HCT116 (cell line): ENCODE measurements around the gene ADAMTS14. TPM values are rescaled to one million over a fixed set of nuclear protein-coding genes. Genes with fewer than 3 reads are reported as not detected.

Source experiments
- ATAC-seq: fragments of 200-7000 bp; cut with Tn5 transposase; 2 replicates; pipeline ENCODE4 v1.9.1; 2020; ENCODE audit warnings: mild to moderate bottlenecking, moderate library complexity
- BruUV-seq: library from RNA; stranded (reverse); fragments of 400-500 nt; replicated peaks from 2 replicates; lab custom pipeline; 2021; lab: Mats Ljungman, UMichigan
- CTCF ChIA-PET: fragments of 300-600 bp; sonication (Branson Sonifier 250); formaldehyde crosslinking; loops from one replicate; lab custom pipeline; 2021; ENCODE audit warnings: antibody characterized with exemption; lab: Charles Lee
- POLR2A ChIA-PET: fragments of 300-600, 350-600 bp; sonication (Branson Sonifier 250); formaldehyde crosslinking; loops from one replicate; lab custom pipeline; 2021; ENCODE audit warnings: antibody characterized with exemption; lab: Charles Lee
- RAD21 ChIA-PET, 2 experiments: fragments of 300-600 bp; sonication (Branson Sonifier 250); formaldehyde crosslinking; loops; one replicate each; lab custom pipeline; 2023; ENCODE audit warnings: low total read pairs in 2 of 2; ENCODE audit not compliant: uncharacterized antibody in 2 of 2, unreplicated experiment in 2 of 2, low non-redundant PET in 1 of 2; lab: Charles Lee
- DNase-seq: peaks from one replicate; pipeline ENCODE4 v3.0.0-alpha.2; 2010; ENCODE audit warnings: low read depth, low spot score
- H2AFZ ChIP-seq: fragments of 200-600 bp; shearing (Covaris generic), sonication (generic); 2 replicates; pipeline ENCODE4 v1.6.1; 2017; ENCODE audit warnings: low read depth, mixed run types, mixed read lengths, antibody characterized with exemption, low read length; ENCODE audit not compliant: poor library complexity, severe bottlenecking
- H3K27ac ChIP-seq: 2 replicates; pipeline ENCODE4 v1.5.1; 2012; ENCODE audit warnings: low read depth, low read length
- H3K27me3 ChIP-seq: fragments of 200-600 bp; sonication (generic); 2 replicates; pipeline ENCODE4 v1.6.1; 2016; ENCODE audit warnings: mixed run types, low read length, mixed read lengths; ENCODE audit not compliant: insufficient read depth
- H3K36me3 ChIP-seq, 2 experiments: fragments of 200-500 bp in 1 of 2; fragments of 200-600 bp in 1 of 2; sonication (Bioruptor generic) in 1 of 2; sonication (generic) in 1 of 2; 2 replicates each; pipeline versions ENCODE4 v1.5.1 to v1.6.1; 2014 to 2016; ENCODE audit warnings: low read length in 2 of 2, inconsistent platforms in 1 of 2, mixed read lengths in 1 of 2, mixed run types in 1 of 2; ENCODE audit not compliant: insufficient read depth in 2 of 2, control insufficient read depth in 1 of 2
- H3K4me1 ChIP-seq, 2 experiments: fragments of 200-600 bp in 1 of 2; sonication (generic) in 1 of 2; 2 replicates each; pipeline versions ENCODE4 v1.5.1 to v1.6.1; 2012 to 2017; ENCODE audit warnings: low read length in 2 of 2, inconsistent platforms in 1 of 2, mild to moderate bottlenecking in 1 of 2, mixed read lengths in 1 of 2, mixed run types in 1 of 2, moderate library complexity in 1 of 2; ENCODE audit not compliant: insufficient read depth in 2 of 2, control insufficient read depth in 1 of 2
- H3K4me2 ChIP-seq: fragments of 200-600 bp; sonication (generic); 2 replicates; pipeline ENCODE4 v1.6.1; 2017; ENCODE audit warnings: mixed run types, low read length, mixed read lengths
- H3K4me3 ChIP-seq, 2 experiments: fragments of 200-600 bp in 1 of 2; sonication (generic) in 1 of 2; replicated peaks in 1 of 2; 2 replicates each; pipeline ENCODE4 v1.5.1; 2011 to 2016; ENCODE audit warnings: low read length in 2 of 2, control low read depth in 1 of 2, low read depth in 1 of 2, mild to moderate bottlenecking in 1 of 2, mixed read lengths in 1 of 2, mixed run types in 1 of 2
- H3K79me2 ChIP-seq: fragments of 200-600 bp; sonication (generic); 2 replicates; pipeline ENCODE4 v1.6.1; 2017; ENCODE audit warnings: mild to moderate bottlenecking, mixed run types, low read length, moderate library complexity, mixed read lengths; ENCODE audit not compliant: insufficient read depth
- H3K9ac ChIP-seq: fragments of 200-600 bp; sonication (generic); 2 replicates; pipeline ENCODE4 v1.6.1; 2016; ENCODE audit warnings: low read length, mixed read lengths
- H3K9me2 ChIP-seq: fragments of 200-600 bp; sonication (generic), shearing (Covaris generic); 2 replicates; pipeline ENCODE4 v1.6.1; 2017; ENCODE audit warnings: mixed run types, mild to moderate bottlenecking, moderate library complexity; ENCODE audit not compliant: insufficient read depth
- H3K9me3 ChIP-seq, 2 experiments: fragments of 200-500 bp in 1 of 2; fragments of 200-600 bp in 1 of 2; sonication (Bioruptor generic) in 1 of 2; sonication (generic) in 1 of 2; 2 replicates each; pipeline ENCODE4 v1.6.1; 2014 to 2017; ENCODE audit warnings: low read length in 2 of 2, mixed read lengths in 2 of 2, inconsistent platforms in 1 of 2, low read depth in 1 of 2, mild to moderate bottlenecking in 1 of 2, mixed run types in 1 of 2, moderate library complexity in 1 of 2; ENCODE audit not compliant: control insufficient read depth in 1 of 2, insufficient read depth in 1 of 2
- H4K20me1 ChIP-seq: fragments of 200-600 bp; sonication (generic), shearing (Covaris generic); 2 replicates; pipeline ENCODE4 v1.6.1; 2017; ENCODE audit warnings: mixed run types, mild to moderate bottlenecking, moderate library complexity; ENCODE audit not compliant: insufficient read depth
- CBX3 ChIP-seq: IDR thresholded peaks from 2 replicates; pipeline ENCODE4 v1.6.1; 2012; ENCODE audit warnings: low read depth
- ELF1 ChIP-seq: IDR thresholded peaks from 2 replicates; pipeline ENCODE4 v1.6.1; 2012; ENCODE audit warnings: low read depth, borderline replicate concordance
- EZH2 ChIP-seq: fragments of 200-600 bp; sonication (generic); IDR thresholded peaks from 2 replicates; pipeline ENCODE4 v1.6.1; 2017; ENCODE audit warnings: antibody characterized with exemption, mixed run types
- FOSL1 ChIP-seq: IDR thresholded peaks from 2 replicates; pipeline ENCODE4 v1.6.1; 2012; ENCODE audit warnings: low read depth
- JUND ChIP-seq: IDR thresholded peaks from 2 replicates; pipeline ENCODE4 v1.6.1; 2012
- POLR2A ChIP-seq: IDR thresholded peaks from 2 replicates; pipeline ENCODE4 v1.7.0; 2011; ENCODE audit warnings: borderline replicate concordance; ENCODE audit not compliant: insufficient read depth, insufficient read length; ENCODE audit errors: extremely low read depth
- POLR2AphosphoS5 ChIP-seq: IDR thresholded peaks from 2 replicates; pipeline ENCODE4 v1.6.1; 2011; ENCODE audit warnings: mild to moderate bottlenecking, low read depth, low read length, moderate library complexity
- ZFX ChIP-seq: fragments of 450-650 bp; IDR thresholded peaks from 2 replicates; pipeline ENCODE4 v1.6.1; 2017
- intact Hi-C: fragments of 100-400 bp; cut with micrococcal nuclease; formaldehyde crosslinking; loops from 2 replicates; pipeline ENCODE4 v1.10.0; 2022
- total RNA-seq: library from RNA; stranded (reverse); gene quantifications from one replicate; pipeline ENCODE4 v1.2.1, GENCODE V29; 2021; ENCODE audit not compliant: unreplicated experiment
- TF ChIP-seq, protein P1 (sequence below), 3 experiments: fragments of 200-600 bp in 1 of 3; sonication (generic) in 1 of 3; IDR thresholded peaks in 2 of 3; conservative IDR thresholded peaks in 1 of 3; 2 replicates each; pipeline ENCODE4 v1.5.1; 2012 to 2017; ENCODE audit warnings: low read depth in 2 of 3, low read length in 2 of 3, antibody characterized with exemption in 1 of 3, borderline replicate concordance in 1 of 3, control low read depth in 1 of 3, mild to moderate bottlenecking in 1 of 3, mixed read lengths in 1 of 3, mixed run types in 1 of 3, moderate library complexity in 1 of 3; ENCODE audit not compliant: insufficient read depth in 1 of 3
- TF ChIP-seq, protein P2 (sequence below): IDR thresholded peaks from 2 replicates; pipeline ENCODE4 v1.6.1; 2011; ENCODE audit warnings: mild to moderate bottlenecking, low read length, moderate library complexity; ENCODE audit not compliant: insufficient replicate concordance; ENCODE audit errors: extremely low read depth
- TF ChIP-seq, protein P3 (sequence below): IDR thresholded peaks from 2 replicates; pipeline ENCODE4 v1.6.1; 2012
- TF ChIP-seq, protein P4 (sequence below): IDR thresholded peaks from 2 replicates; pipeline ENCODE4 v1.6.1; 2012; ENCODE audit warnings: low read depth

The ADAMTS14 gene
- total RNA-seq, 1 experiment from 2014 or later: 13.2 TPM

DNA sequence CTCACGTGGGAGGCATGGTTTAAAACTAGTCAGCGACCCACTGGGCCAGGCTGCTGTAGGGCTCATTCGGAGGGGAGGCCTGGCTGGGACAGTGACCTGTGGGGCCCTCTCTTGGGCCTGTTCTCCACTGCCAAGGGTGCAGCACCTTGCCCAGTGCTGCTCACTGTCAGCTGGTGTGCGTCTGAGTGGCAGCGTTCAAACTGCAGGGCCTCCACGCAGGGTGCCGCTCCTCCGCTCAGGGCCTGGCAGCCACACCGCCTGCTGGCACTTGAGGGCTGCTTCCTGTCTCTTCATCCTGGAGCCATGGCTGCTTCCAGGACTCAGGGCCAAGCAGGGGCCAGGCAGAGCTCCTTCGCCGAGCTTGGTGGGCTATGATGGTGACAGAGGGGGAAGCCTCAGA, 18.3 kb downstream of the ADAMTS14 start:
- H3K9me3 ChIP-seq: no peaks in the 10 kb centered on the region
- no peak overlapping the region for H3K27ac ChIP-seq
- peaks cover under 1% of the 10 kb centered on the region; the same call in 1 of the 2 replicates for H3K79me2 ChIP-seq
- no peaks in the 10 kb centered on the region for H3K9me2 ChIP-seq
- H2AFZ ChIP-seq: no peak overlapping the region
- no peaks in the 10 kb centered on the region for H4K20me1 ChIP-seq
- TF ChIP-seq ELF1: no peak
- TF ChIP-seq POLR2A: no peak
- TF ChIP-seq ZFX: no peak
- TF ChIP-seq, all 23 proteins: peak for 0
- Histone ChIP-seq H3K27me3 (no peaks in the 10 kb centered on the region), H3K4me2 (no peak overlapping the region), H3K4me3 (no peak overlapping the region), H3K9ac (no peak overlapping the region), H3K4me1 (peaks cover 0 to 29% of the 10 kb centered on the region in 2 experiments), H3K36me3 (peaks cover 0 to 3% of the 10 kb centered on the region in 2 experiments; a peak in 1 of 4 replicates)
- BruUV-seq: no TSS peak
- ChIA-PET POLR2A (no interaction called here), CTCF (no interaction called here), RAD21 (no interaction called here)
- intact Hi-C loops: no loop called here
- ATAC-seq: no peak
- DNase-seq: no peak

DNA sequence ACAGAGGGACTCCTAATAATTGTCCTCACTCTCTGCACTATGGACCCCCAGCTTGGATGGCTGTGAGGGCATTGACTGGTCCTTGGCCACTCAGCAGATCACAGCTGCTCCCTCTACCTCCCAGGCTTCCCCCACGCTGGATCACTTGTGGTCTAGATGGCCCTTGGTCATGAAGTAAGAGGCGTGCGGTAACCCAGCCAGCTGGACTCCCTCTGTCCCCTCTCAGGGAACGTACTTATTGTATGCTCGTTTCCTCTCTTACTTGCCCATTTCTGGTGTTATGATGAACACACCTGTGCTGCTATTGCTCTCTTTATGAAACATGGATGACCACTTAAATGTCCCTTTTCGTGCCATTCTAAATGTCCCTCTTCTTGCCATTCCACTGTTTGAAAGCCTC, 19.3 kb downstream of the ADAMTS14 start:
- Histone ChIP-seq H3K36me3 (peaks cover 0 to 3% of the 10 kb centered on the region in 2 experiments; a peak in 1 of 4 replicates), H3K4me2 (no peak overlapping the region), H4K20me1 (no peaks in the 10 kb centered on the region), H3K9me2 (no peaks in the 10 kb centered on the region), H3K4me1 (peaks cover 0 to 33% of the 10 kb centered on the region in 2 experiments), H2AFZ (no peak overlapping the region), H3K9ac (no peak overlapping the region), H3K27me3 (no peaks in the 10 kb centered on the region), H3K4me3 (no peak overlapping the region), H3K27ac (no peak overlapping the region), H3K79me2 (peaks cover 4% of the 10 kb centered on the region; the same call in 1 of the 2 replicates), H3K9me3 (no peaks in the 10 kb centered on the region)
- CTCF ChIA-PET: no interaction called here
- no TSS peak for BruUV-seq
- POLR2A ChIA-PET: interaction anchor here (0.6 kb wide), 1 partner anchor 123 kb away, joined by 3 read pairs; no protein-coding TSS in a partner anchor
- RAD21 ChIA-PET: no interaction called here
- intact Hi-C loops: no loop called here
- DNase-seq: no peak
- no peak for ATAC-seq
- TF ChIP-seq, protein P1, sequence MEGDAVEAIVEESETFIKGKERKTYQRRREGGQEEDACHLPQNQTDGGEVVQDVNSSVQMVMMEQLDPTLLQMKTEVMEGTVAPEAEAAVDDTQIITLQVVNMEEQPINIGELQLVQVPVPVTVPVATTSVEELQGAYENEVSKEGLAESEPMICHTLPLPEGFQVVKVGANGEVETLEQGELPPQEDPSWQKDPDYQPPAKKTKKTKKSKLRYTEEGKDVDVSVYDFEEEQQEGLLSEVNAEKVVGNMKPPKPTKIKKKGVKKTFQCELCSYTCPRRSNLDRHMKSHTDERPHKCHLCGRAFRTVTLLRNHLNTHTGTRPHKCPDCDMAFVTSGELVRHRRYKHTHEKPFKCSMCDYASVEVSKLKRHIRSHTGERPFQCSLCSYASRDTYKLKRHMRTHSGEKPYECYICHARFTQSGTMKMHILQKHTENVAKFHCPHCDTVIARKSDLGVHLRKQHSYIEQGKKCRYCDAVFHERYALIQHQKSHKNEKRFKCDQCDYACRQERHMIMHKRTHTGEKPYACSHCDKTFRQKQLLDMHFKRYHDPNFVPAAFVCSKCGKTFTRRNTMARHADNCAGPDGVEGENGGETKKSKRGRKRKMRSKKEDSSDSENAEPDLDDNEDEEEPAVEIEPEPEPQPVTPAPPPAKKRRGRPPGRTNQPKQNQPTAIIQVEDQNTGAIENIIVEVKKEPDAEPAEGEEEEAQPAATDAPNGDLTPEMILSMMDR (IDR thresholded peaks at IDR 0.05 in 2 of 3, conservative IDR thresholded peaks at IDR 0.05 in 1 of 3; ENCODE audit: borderline replicate concordance in 1 of 3, insufficient read depth in 1 of 3, low read depth in 2 of 3, low read length in 2 of 3): no peak
- TF ChIP-seq POLR2AphosphoS5 (no peak), FOSL1 (no peak), CBX3 (no peak), EZH2 (no peak), JUND (no peak), ZFX (no peak), POLR2A (no peak)
- TF ChIP-seq, protein P2, sequence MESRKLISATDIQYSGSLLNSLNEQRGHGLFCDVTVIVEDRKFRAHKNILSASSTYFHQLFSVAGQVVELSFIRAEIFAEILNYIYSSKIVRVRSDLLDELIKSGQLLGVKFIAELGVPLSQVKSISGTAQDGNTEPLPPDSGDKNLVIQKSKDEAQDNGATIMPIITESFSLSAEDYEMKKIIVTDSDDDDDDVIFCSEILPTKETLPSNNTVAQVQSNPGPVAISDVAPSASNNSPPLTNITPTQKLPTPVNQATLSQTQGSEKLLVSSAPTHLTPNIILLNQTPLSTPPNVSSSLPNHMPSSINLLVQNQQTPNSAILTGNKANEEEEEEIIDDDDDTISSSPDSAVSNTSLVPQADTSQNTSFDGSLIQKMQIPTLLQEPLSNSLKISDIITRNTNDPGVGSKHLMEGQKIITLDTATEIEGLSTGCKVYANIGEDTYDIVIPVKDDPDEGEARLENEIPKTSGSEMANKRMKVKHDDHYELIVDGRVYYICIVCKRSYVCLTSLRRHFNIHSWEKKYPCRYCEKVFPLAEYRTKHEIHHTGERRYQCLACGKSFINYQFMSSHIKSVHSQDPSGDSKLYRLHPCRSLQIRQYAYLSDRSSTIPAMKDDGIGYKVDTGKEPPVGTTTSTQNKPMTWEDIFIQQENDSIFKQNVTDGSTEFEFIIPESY: no peak
- TF ChIP-seq, protein P3, sequence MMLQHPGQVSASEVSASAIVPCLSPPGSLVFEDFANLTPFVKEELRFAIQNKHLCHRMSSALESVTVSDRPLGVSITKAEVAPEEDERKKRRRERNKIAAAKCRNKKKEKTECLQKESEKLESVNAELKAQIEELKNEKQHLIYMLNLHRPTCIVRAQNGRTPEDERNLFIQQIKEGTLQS: no peak
- TF ChIP-seq, protein P4, sequence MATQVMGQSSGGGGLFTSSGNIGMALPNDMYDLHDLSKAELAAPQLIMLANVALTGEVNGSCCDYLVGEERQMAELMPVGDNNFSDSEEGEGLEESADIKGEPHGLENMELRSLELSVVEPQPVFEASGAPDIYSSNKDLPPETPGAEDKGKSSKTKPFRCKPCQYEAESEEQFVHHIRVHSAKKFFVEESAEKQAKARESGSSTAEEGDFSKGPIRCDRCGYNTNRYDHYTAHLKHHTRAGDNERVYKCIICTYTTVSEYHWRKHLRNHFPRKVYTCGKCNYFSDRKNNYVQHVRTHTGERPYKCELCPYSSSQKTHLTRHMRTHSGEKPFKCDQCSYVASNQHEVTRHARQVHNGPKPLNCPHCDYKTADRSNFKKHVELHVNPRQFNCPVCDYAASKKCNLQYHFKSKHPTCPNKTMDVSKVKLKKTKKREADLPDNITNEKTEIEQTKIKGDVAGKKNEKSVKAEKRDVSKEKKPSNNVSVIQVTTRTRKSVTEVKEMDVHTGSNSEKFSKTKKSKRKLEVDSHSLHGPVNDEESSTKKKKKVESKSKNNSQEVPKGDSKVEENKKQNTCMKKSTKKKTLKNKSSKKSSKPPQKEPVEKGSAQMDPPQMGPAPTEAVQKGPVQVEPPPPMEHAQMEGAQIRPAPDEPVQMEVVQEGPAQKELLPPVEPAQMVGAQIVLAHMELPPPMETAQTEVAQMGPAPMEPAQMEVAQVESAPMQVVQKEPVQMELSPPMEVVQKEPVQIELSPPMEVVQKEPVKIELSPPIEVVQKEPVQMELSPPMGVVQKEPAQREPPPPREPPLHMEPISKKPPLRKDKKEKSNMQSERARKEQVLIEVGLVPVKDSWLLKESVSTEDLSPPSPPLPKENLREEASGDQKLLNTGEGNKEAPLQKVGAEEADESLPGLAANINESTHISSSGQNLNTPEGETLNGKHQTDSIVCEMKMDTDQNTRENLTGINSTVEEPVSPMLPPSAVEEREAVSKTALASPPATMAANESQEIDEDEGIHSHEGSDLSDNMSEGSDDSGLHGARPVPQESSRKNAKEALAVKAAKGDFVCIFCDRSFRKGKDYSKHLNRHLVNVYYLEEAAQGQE: no peak
